ENCODE data around the gene AHCYL2.
"Not testable (repeated sequence)": the region's sequence is repeated elsewhere in the genome, so short reads cannot be mapped to it uniquely, and the experiment has no call there.

The AHCYL2 gene

DNA sequence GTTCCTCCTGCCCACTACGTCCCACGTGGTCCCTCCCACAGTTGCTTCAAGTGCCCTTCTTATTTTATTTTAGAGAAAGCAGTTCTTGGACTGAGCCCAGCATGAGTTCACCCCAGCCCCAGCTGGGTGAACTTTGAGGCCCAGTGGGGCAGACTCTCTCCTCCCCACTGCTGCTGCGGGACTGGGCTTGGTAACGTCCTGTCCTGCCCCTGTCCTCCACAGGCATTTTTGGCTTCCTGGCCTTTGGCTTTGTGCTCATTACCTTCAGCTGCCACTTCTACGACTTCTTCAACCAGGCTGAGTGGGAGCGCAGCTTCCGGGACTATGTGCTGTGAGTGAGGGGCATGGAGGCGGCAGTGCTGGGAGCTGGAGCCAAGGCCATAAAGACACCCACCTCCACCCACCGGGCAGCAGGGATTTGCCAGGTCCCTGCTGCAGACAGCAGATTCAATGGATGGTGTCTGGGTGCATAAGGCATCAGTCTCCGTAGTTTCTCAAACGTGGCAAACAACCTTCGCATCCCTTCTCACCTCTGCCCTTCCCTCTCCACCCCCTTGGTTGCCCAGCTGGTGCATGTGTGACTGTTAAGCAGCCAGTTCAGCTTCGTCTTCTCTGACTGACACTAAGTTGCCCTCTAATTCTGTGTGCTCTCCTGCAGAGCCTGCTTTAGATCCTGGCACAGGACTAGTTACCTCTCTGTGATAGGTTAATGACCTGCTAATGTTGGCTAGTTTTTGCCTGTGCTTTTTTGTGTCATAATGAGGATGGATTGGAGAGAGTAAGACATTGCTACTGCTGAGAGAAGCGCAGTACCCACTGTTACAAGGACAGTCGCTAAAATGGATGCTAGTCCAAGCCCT is 15.5 kb upstream of the AHCYL2 start:
- no peak for DNase-seq (ENCODE audit: low read depth in 2 of 2, low spot score in 1 of 2)

DNA sequence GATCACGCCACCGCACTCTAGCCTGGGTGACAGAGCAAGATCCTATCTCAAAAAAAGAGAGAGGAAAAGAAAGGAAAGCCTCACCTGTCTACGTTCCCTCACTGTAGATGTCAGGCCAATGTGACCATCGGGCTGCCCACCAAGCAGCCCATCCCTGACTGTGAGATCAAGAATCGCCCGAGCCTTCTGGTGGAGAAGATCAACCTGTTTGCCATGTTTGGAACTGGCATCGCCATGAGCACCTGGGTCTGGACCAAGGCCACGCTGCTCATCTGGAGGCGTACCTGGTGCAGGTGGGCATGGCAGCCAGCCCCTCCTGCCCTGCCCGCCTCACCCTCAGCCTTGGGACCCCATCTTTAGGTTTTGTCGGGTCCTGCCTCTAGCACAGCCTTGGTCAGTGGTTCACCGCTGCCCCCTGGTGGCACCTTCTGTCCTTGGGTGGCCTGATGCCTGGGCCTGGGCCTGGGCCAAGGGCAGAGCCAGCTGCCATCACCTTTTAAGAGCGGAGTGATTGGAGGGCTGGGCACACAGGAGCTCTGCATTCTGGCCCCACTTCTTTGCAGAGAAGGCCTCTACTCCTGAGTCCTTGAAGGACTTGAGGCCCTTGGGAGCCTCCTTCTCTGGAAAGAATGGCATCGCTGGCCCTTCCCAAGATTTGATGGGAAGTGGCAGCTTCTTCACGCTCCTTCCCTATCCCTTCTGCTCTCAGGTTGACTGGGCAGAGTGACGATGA is 14.4 kb upstream of the AHCYL2 start:
- peak; percentile 15 to 33 for DNase-seq (ENCODE audit: low read depth in 2 of 2, low spot score in 1 of 2)

DNA sequence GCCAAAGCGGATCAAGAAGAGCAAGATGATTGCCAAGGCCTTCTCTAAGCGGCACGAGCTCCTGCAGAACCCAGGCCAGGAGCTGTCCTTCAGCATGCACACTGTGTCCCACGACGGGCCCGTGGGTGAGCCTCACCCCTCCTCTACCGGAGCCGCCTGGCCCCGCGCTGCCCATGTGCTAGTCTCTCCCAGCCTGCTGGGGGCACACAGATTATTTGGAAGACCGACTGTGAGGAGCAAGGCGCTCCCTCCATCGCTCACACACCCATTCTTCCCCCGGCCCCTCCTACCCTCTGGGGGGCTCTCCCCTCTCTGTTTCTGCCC is 13.9 kb upstream of the AHCYL2 start:
- DNase-seq (ENCODE audit: low read depth in 2 of 2, low spot score in 1 of 2), result no peak

DNA sequence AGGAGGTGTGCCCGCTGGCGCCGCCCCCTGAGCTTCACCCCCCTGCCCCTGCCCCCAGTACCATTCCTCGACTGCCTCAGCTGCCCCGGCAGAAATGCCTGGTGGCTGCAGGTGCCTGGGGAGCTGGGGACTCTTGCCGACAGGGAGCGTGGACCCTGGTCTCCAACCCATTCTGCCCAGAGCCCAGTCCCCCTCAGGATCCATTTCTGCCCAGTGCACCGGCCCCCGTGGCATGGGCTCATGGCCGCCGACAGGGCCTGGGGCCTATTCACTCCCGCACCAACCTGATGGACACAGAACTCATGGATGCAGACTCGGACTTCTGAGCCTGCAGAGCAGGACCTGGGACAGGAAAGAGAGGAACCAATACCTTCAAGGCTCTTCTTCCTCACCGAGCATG is 12.7 kb upstream of the AHCYL2 start:
- DNase-seq (ENCODE audit: low read depth in 2 of 2, low spot score in 1 of 2), result no peak

DNA sequence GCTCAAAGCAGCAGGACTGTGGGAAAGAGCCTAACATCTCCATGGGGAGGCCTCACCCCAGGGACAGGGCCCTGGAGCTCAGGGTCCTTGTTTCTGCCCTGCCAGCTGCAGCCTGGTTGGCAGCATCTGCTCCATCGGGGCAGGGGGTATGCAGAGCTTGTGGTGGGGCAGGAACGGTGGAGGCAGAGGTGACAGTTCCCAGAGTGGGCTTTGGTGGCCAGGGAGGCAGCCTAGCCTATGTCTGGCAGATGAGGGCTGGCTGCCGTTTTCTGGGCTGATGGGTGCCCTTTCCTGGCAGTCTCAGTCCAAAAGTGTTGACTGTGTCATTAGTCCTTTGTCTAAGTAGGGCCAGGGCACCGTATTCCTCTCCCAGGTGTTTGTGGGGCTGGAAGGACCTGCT is 12.2 kb upstream of the AHCYL2 start:
- no peak for DNase-seq (ENCODE audit: low read depth in 2 of 2, low spot score in 1 of 2)

DNA sequence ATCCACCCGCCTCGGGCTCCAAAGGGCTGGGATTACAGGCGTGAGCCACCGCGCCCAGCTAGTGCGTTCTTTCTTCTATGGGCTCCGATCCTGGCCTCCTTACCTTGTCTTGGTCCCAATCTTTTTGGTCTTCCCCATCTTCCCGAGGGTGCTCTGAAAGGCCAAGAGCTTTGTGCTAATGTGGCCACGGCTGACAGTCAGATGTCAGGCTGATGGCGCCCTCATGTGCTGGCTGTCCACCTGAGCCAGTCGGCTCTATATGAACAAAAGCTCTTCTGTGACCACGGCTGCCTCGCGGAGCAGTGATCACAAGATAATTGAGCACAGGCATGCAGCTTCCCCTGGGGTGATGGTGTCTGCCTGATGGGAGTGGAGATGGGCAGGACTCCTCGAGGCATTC is 11.0 kb upstream of the AHCYL2 start:
- no peak for DNase-seq (ENCODE audit: low read depth in 2 of 2, low spot score in 1 of 2)

DNA sequence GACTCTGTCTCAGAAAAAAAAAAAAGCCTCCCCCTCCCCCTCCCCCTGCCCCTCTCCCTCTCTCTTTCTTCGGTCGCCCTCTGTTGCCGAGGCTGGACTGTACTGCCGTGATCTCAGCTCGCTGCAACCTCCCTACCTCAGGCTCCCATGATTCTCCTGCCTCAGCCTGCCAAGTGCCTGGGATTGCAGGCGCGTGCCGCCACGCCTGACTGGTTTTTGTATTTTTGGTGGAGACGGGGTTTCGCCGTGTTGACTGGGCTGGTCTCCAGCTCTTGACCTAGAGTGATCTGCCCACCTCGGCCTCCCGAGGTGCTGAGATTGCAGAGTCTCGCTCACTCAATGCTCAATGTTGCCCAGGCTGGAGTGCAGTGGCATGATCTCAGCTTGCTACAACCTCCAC is 9.1 kb upstream of the AHCYL2 start:
- not testable (repeated sequence) for DNase-seq (ENCODE audit: low read depth in 2 of 2, low spot score in 1 of 2)

DNA sequence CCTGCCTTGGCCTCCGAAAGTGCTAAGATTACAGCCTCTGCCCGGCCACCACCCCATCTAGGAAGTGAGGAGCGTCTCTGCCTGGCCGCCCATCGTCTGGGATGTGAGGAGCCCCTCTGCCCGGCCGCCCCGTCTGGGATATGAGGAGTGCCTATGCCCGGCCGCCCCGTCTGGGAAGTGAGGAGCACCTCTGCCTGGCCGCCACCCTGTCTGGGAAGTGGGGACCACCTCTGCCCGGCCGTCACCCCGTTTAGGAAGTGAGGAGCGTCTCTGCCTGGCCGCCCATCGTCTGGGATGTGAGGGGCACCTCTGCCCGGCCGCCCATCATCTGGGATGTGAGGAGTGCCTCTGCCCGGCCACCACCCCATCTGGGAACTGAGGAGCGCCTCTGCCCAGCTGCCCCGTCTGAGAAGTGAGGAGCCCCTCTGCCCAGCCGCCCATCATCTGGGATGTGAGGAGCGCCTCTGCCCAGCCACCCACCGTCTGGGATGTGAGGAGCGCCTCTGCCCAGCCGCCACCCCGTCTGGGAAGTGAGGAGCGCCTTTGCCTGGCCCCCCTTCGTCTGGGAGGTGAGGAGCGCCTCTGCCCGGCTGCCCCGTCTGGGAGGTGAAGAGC is 8.6 kb upstream of the AHCYL2 start:
- DNase-seq (ENCODE audit: low read depth in 2 of 2, low spot score in 1 of 2), result not testable (repeated sequence)

DNA sequence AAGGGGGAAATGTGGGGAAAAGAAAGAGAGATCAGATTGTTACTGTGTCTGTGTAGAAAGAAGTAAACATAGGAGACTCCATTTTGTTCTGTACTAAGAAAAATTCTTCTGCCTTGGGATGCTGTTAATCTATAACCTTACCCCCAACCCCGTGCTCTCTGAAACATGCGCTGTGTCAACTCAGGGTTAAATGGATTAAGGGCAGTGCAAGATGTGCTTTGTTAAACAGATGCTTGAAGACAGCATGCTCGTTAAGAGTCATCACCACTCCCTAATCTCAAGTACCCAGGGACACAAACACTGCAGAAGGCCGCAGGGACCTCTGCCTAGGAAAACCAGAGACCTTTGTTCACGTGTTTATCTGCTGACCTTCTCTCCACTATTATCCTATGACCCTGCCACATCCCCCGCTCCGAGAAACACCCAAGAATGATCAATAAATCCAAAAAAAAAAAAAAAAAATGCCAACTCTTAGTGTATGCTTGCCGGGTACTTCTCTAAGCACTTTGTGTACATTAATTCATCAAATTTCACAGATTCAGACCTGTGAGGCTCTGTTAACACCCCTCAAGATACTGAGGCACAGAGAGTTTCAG is 7.9 kb upstream of the AHCYL2 start:
- DNase-seq (ENCODE audit: low read depth in 2 of 2, low spot score in 1 of 2), result not testable (repeated sequence)

DNA sequence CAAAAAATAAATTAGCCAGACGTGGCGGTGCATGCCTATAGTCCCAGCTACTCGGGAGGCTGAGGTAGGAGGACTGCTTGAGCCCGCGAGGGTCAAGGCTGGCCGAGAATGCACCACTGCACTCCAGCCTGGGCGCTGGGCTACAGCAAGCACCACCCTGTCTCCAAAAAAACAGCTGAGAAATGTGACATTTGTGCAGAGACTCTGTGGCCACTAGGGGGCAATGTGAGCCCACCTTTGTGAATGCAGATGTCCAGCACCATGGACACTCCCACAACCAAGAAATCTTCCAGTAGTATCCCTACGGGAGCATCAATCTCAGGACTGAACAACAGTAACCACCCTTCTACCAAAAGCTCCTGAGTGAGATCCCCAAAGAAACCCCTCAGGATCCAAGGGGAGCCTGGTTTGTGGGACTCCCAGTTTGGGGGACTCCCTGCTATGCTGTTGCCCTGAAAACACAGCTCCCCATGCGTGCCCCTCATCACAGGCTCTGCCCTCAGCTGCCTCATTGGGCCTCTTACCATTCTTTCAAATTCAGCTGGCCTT is 6.2 kb upstream of the AHCYL2 start:
- DNase-seq (ENCODE audit: low read depth in 2 of 2, low spot score in 1 of 2), result peak; percentile 44 to 76

DNA sequence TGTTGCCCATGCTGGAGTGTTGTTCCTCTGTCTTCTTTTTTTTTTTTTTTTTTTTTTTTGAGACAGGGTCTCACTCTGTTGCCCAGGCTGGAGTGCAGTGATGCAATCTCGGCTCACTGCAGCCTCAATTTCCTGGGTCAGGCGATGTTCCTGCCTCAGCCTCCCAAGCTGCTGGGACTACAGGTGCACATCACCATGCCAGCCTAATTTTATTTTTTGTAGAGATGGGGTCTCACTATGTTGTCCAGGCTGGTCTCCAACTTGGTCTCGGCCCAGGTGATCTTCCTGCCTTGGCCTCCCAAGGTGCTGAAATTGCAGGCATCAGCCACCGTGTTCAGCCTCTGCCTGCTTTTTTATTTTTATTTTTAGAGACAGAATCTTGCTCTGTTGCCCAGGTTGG is 5.7 kb upstream of the AHCYL2 start:
- DNase-seq (ENCODE audit: low read depth in 2 of 2, low spot score in 1 of 2), result not testable (repeated sequence)

DNA sequence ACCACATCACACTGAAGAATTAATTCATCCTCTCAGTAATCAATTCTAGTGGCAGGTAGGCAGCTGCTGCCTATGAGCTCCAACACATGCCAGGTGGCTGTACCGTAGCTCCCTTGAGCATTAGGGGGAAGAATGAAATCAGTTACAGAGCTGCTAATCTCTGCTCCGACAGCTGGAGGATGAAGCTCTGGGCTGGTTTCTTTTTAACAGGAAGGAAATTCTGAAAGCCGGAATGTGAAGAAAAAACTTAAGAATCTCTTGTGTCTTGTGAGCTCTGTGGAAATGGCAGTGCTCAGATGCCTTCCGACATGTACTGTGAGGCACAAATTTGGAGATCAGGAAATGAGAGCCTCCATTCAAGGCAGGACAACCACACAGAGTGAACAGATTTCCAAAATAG is 2.8 kb upstream of the AHCYL2 start:
- no peak for DNase-seq (ENCODE audit: low read depth in 2 of 2, low spot score in 1 of 2)

DNA sequence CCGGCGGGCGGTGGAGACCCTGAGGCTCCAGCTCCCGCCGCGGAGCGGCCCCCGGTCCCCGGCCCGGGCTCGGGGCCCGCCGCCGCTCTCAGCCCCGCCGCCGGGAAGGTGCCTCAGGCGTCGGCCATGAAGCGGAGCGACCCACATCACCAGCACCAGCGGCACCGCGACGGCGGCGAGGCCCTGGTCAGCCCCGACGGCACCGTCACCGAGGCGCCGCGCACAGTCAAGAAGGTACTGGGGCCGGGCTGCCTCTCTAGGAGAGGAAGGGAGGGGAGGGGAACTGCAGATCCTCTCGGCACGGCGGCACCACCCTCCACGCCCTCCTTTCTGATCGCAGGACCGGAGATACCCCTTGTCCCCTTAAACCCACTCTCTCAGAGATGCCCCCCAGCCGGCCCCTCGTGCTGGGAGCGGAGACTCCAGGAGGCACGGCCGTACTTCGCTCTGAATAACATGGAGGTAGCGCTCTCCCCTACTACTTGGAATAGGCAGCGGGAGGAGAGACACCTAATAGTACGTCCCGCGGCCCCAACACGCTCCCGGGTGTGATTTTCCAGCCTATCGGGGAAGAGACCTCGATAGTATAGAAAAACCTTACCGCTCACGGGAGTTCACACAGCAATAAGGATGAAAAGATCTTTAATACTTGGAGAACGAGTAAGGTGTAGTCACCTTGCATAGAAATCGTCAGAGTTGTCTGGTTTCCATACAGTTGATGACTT is 538 bp downstream of the AHCYL2 start:
- DNase-seq (ENCODE audit: low read depth in 2 of 2, low spot score in 1 of 2), result peak; percentile 10 to 15

DNA sequence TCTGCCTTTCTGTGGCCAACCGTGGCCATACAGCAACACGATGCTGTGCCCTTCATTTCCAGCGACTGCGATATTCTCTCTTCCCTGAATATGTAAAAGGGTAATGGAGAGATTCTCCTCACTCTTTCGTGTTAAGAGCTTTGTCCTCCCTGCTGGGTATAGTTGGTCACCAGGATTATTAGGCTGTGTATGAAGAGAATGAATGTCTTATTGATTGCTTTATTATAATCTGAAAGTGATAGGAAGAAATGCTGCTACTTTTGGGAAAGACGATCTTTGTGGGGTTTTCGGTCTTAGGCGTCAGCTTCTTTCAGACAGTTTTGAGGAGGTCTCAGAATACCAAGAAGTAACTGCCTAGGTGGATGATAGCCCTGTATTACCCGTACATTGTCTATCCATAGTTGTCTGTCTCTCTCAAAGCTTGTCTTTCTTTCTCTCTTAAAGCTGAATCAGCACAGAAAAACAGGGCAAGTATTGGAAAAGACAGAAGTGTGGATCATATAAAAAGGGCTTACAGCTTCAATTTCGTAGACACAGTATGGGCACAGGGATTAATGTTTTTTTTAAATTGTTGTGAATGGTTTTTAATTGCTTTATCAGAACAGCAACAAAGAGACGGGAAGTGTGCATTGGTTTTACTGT is 1.2 kb downstream of the AHCYL2 start:
- DNase-seq (ENCODE audit: low read depth in 2 of 2, low spot score in 1 of 2), result no peak

DNA sequence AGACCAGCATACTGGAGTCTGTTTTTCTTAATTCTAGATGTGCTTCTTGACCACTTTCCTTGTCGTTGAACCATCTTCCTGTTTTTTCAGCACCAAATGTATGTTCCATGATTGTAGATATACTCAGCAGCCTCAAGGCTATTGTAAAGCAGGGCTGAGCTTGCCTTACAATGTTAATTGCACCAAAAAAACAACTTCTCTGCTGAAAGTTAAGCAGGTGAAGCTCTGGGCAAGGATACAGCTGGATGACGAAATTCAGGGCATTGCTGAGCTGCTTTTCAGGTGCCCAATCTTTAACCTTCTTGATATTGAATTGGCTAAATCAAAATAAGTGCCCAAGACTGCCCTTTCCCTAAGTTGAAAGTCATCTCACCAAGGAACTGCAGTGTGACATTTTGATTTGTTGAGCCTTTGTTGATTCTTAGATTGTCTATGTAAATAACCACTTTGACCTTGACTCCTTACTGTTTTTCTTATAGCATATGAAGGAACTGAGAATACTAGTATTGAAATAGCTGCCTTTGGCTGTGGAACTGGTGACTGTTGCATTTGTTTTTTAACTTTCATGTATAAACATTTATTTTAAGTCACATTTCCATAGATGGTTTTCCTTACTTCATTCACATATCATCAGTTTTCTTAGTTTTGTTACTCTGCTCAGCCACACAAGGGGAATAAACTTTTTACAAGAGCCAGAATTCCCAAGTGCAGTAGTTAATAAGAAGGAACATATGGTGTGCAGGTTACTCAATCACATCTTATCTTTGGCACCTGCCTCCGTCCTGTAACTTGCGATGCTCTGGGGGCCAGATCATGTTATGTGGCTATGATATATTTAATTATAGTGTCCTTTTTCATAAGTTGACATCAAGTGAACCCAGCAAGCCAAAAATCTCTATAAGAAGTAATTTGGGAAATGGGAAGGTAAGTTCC is 3.1 kb downstream of the AHCYL2 start:
- no peak for DNase-seq (ENCODE audit: low read depth in 2 of 2, low spot score in 1 of 2)

DNA sequence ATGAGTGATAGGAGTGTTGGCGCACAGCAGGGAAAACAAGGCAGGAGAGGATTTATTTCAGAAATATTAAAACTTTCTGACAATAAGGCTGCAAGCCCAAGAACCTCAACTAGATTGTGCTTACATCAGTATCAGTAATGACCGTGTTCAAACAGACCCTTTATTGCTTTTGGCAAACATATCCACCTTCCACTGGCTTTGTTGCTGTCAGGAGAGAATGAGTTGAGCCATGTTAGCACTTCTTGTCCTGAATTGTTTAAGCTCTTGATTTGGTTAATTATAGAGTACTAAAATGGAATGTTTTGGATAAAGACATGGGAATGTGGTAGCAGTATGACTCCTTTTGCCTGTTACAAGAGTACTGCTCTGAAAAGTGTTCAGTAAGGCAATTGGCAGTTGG is 3.8 kb downstream of the AHCYL2 start:
- no peak for DNase-seq (ENCODE audit: low read depth in 2 of 2, low spot score in 1 of 2)

DNA sequence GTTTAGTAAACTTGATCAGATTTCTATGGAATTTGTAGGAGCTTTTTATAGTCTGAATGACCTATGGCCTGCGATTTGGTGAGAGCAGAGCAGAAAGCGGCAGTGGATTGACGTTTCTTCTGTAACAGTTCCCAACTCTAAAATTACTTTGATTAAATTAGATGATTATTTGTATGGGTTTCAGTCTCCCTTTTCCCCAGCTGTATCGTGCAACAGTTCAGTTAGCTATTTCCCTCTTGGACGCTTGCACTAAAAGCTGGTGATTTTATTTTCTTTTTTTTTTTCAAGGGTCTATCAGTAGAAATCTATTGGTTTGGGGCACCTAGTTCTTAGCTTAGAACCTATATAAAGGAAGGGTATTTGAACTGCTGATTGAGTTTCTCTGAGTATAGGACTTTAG is 6.8 kb downstream of the AHCYL2 start:
- DNase-seq (ENCODE audit: low read depth in 2 of 2, low spot score in 1 of 2), result no peak

DNA sequence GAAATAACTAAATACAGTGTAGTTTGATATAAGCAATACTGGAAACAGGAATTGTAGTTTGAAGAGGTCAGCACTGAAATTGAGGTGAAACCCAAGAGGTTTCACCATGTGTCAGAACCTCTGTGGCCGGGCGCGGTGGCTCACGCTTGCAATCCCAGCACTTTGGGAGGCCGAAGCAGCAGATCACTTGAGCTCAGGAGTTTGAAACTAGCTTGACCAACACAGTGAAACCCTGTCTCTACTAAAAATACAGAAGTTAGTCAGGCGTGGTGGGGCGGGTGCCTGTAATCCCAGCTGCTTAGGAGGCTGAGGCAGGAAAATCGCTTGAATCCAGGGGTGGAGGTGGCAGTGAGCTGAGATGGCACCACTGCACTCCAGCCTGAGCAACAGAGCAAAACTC is 13.7 kb downstream of the AHCYL2 start:
- DNase-seq (ENCODE audit: low read depth in 2 of 2, low spot score in 1 of 2), result no peak

DNA sequence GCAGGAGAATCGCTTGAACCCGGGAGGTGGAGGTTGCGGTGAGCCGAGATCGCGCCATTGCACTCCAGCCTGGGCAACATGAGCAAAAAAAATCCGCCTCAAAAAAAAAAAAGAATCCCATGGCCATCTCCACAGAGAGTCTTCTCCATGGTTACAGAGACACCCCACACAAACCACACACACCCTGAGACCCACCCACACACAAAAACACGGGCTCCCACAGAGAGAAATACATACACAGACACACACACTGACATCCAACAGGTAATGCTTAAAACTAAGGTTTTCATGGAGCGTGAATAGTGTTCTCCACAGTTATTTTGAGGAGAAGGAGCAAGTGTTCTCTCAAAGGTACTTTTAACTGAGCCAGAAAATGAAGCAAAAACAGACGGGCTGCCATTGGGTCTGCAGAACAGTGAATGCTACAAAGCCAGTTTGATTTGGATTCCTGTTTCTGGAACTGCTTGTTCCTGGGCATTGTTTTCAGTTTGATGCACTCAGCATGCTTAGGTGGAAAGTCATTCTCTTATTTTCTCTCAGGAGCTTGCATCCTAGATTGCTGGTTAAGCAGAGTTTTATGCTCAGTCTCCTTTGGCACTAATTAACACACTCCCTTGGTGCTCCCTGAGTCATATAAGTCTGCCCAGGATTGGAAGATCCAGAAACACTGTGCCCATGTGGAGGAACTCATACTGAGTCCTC is 15.4 kb downstream of the AHCYL2 start:
- no peak for DNase-seq (ENCODE audit: low read depth in 2 of 2, low spot score in 1 of 2)

Data from stimulated activated CD8-positive, alpha-beta memory T cell treated with anti-CD3 and anti-CD28 coated beads, Interleukin-4, amount 100 ng/mL, for 4 hours (primary cell).